IMR-90 (cell line): Measurements from ENCODE around the gene PSMC3. TPM values are rescaled to one million over a fixed set of nuclear protein-coding genes. Genes with fewer than 3 reads are reported as not detected.

Experiments used
- ATAC-seq: fragments of 200-7000 bp; cut with Tn5 transposase; 2 replicates; pipeline ENCODE4 v1.9.1; 2020; ENCODE audit warnings: low read depth, mild to moderate bottlenecking, moderate library complexity
- BruUV-seq: library from RNA; stranded (reverse); fragments of 400-500 nt; replicated peaks from 2 replicates; lab custom pipeline; 2021; lab: Mats Ljungman, UMichigan
- CTCF ChIA-PET: fragments of 300-600 bp; formaldehyde crosslinking; extraction: SDS; loops from one replicate; lab custom pipeline; 2021; ENCODE audit warnings: antibody characterized with exemption; lab: Yijun Ruan, JAX
- POLR2A ChIA-PET: fragments of 300-600 bp; sonication (Branson Sonifier 250); formaldehyde crosslinking; loops from one replicate; lab custom pipeline; 2022; ENCODE audit warnings: antibody characterized with exemption; ENCODE audit not compliant: unreplicated experiment; lab: Charles Lee
- DNase-seq: peaks from one replicate; pipeline ENCODE4 v3.0.0; 2013
- H2AFZ ChIP-seq: replicated peaks from 2 replicates; pipeline ENCODE3; 2013; ENCODE audit warnings: low read length, mild to moderate bottlenecking; ENCODE audit not compliant: poor library complexity
- H2AK5ac ChIP-seq: 2 replicates; pipeline ENCODE4 v1.6.1; 2013; ENCODE audit warnings: low read depth, low read length, inconsistent platforms
- H2AK9ac ChIP-seq: replicated peaks from 2 replicates; pipeline ENCODE3; 2013; ENCODE audit warnings: mild to moderate bottlenecking, low read depth, low read length, moderate library complexity; ENCODE audit not compliant: poor library complexity
- H2BK120ac ChIP-seq: 2 replicates; pipeline ENCODE4 v1.6.1; 2013; ENCODE audit warnings: low read depth, low read length, inconsistent platforms
- H2BK15ac ChIP-seq: 3 replicates; pipeline ENCODE4 v1.6.1; 2013; ENCODE audit warnings: low read depth, low read length, inconsistent platforms
- H2BK20ac ChIP-seq: 2 replicates; pipeline ENCODE4 v1.6.1; 2013; ENCODE audit warnings: low read depth, mild to moderate bottlenecking, inconsistent platforms, low read length, moderate library complexity
- H2BK5ac ChIP-seq: 2 replicates; pipeline ENCODE4 v1.6.1; 2013; ENCODE audit warnings: mild to moderate bottlenecking, low read depth, low read length, inconsistent platforms; ENCODE audit not compliant: poor library complexity, severe bottlenecking
- H3K14ac ChIP-seq: replicated peaks from 2 replicates; pipeline ENCODE4 v1.6.1; 2013; ENCODE audit warnings: low read depth, low read length, inconsistent platforms
- H3K18ac ChIP-seq: 2 replicates; pipeline ENCODE4 v1.6.1; 2013; ENCODE audit warnings: low read depth, low read length, control low read depth
- H3K23ac ChIP-seq: 2 replicates; pipeline ENCODE4 v1.6.1; 2013; ENCODE audit warnings: low read depth, low read length, inconsistent platforms
- H3K27ac ChIP-seq: 2 replicates; pipeline ENCODE4 v1.5.1; 2013; ENCODE audit warnings: mild to moderate bottlenecking, control low read depth, low read length; ENCODE audit not compliant: insufficient read depth
- H3K27me3 ChIP-seq: 2 replicates; pipeline ENCODE4 v1.6.1; 2013; ENCODE audit warnings: low read length; ENCODE audit not compliant: control insufficient read depth, insufficient read depth
- H3K36me3 ChIP-seq: 2 replicates; pipeline ENCODE4 v1.6.1; 2013; ENCODE audit warnings: low read length, mixed read lengths; ENCODE audit not compliant: control insufficient read depth, insufficient read depth
- H3K4ac ChIP-seq: 2 replicates; pipeline ENCODE4 v1.6.1; 2013; ENCODE audit warnings: low read depth, low read length, inconsistent platforms
- H3K4me1 ChIP-seq: 2 replicates; pipeline ENCODE4 v1.6.1; 2013; ENCODE audit warnings: low read length, mixed read lengths; ENCODE audit not compliant: control insufficient read depth, insufficient read depth
- H3K4me2 ChIP-seq: 2 replicates; pipeline ENCODE4 v1.6.1; 2013; ENCODE audit warnings: low read depth, mild to moderate bottlenecking, control low read depth, low read length, moderate library complexity
- H3K4me3 ChIP-seq: 2 replicates; pipeline ENCODE4 v1.5.1; 2013; ENCODE audit warnings: low read depth, mild to moderate bottlenecking, control low read depth, low read length, moderate library complexity; ENCODE audit not compliant: insufficient read depth
- H3K56ac ChIP-seq: 2 replicates; pipeline ENCODE4 v1.6.1; 2013; ENCODE audit warnings: low read length, inconsistent platforms; ENCODE audit not compliant: insufficient read depth; ENCODE audit errors: extremely low read depth
- H3K79me1 ChIP-seq, 2 experiments: 2 replicates each; pipeline ENCODE4 v1.6.1; 2013; ENCODE audit warnings: low read length in 2 of 2, inconsistent platforms in 1 of 2, low read depth in 1 of 2
- H3K9ac ChIP-seq: 2 replicates; pipeline ENCODE4 v1.6.1; 2013; ENCODE audit warnings: low read depth, low read length, control low read depth
- H3K9me1 ChIP-seq: 2 replicates; pipeline ENCODE4 v1.6.1; 2013; ENCODE audit warnings: low read length, inconsistent platforms; ENCODE audit not compliant: insufficient read depth
- H3K9me3 ChIP-seq: 2 replicates; pipeline ENCODE4 v1.6.1; 2013; ENCODE audit warnings: low read length; ENCODE audit not compliant: control insufficient read depth, insufficient read depth
- H4K20me1 ChIP-seq: 2 replicates; pipeline ENCODE4 v1.6.1; 2013; ENCODE audit warnings: low read length, inconsistent platforms; ENCODE audit not compliant: insufficient read depth
- H4K5ac ChIP-seq: 2 replicates; pipeline ENCODE4 v1.6.1; 2013; ENCODE audit warnings: mild to moderate bottlenecking, low read depth, low read length, control low read depth
- H4K8ac ChIP-seq, 2 experiments: 2 replicates each; pipeline ENCODE4 v1.6.1; 2013; ENCODE audit warnings: low read depth in 2 of 2, low read length in 2 of 2, control low read depth in 1 of 2, inconsistent platforms in 1 of 2
- H4K91ac ChIP-seq: 2 replicates; pipeline ENCODE4 v1.6.1; 2013; ENCODE audit warnings: low read depth, low read length, inconsistent platforms; ENCODE audit not compliant: insufficient read depth
- MXI1 ChIP-seq: IDR thresholded peaks from 2 replicates; pipeline ENCODE4 v1.6.1; 2012; ENCODE audit warnings: low read depth, mild to moderate bottlenecking, low read length, moderate library complexity, borderline replicate concordance
- NFE2L2 ChIP-seq: fragments of 150-350 bp; IDR thresholded peaks from 2 replicates; pipeline ENCODE4 v1.6.1; 2016; ENCODE audit warnings: low read depth, mild to moderate bottlenecking, low read length
- POLR2A ChIP-seq: IDR thresholded peaks from 2 replicates; pipeline ENCODE4 v1.6.1; 2012; ENCODE audit warnings: mild to moderate bottlenecking, low read depth, low read length
- WGBS, 2 experiments: methylation state at CpG; one replicate each; pipeline versions ENCODE4 v1.1.5 to v1.1.7; 2013; ENCODE audit warnings: missing lambda C conversion rate in 2 of 2; ENCODE audit not compliant: insufficient read length in 1 of 2; ENCODE audit errors: extremely low coverage in 2 of 2; 5-methylcytosine and 5-hydroxymethylcytosine counted together
- dilution Hi-C: fragments of 300-500 bp; cut with HindIII; formaldehyde crosslinking; loops from one replicate; pipeline ENCODE4 v1.14.3; 2018; ENCODE audit warnings: low sequenced_read_pairs; ENCODE audit not compliant: unreplicated experiment
- in situ Hi-C: fragments of 300-500 bp; cut with MboI; formaldehyde crosslinking; loops from 3 replicates; pipeline ENCODE4 v1.14.3; 2019; ENCODE audit warnings: low sequenced_read_pairs, inconsistent platforms, mixed read lengths
- intact Hi-C: fragments of 100-400 bp; cut with micrococcal nuclease; formaldehyde crosslinking; loops from 2 replicates; pipeline ENCODE4 v1.10.0; 2022
- polyA plus RNA-seq, 3 experiments: library from polyadenylated mRNA; depleted of rRNA; stranded (reverse); fragments of >200 nt; gene quantifications; 2 replicates each; pipeline ENCODE4 v1.2.3, GENCODE V29; 2012; ENCODE audit warnings: low replicate concordance in 1 of 3
- total RNA-seq: library from RNA; depleted of rRNA; stranded (reverse); fragments of >200 nt; gene quantifications from 2 replicates; pipeline ENCODE4 v1.2.3, GENCODE V29; 2012
- TF ChIP-seq, protein P1 (sequence below): fragments of 150-350 bp; IDR thresholded peaks from 2 replicates; pipeline ENCODE4 v1.6.1; 2017; ENCODE audit warnings: mild to moderate bottlenecking, antibody characterized with exemption, low read length, low read depth

PSMC3 gene
- total and polyA plus RNA-seq, 2 of the 4 experiments (the other 2 are of a cell fraction) = 238 to 253 TPM

DNA sequence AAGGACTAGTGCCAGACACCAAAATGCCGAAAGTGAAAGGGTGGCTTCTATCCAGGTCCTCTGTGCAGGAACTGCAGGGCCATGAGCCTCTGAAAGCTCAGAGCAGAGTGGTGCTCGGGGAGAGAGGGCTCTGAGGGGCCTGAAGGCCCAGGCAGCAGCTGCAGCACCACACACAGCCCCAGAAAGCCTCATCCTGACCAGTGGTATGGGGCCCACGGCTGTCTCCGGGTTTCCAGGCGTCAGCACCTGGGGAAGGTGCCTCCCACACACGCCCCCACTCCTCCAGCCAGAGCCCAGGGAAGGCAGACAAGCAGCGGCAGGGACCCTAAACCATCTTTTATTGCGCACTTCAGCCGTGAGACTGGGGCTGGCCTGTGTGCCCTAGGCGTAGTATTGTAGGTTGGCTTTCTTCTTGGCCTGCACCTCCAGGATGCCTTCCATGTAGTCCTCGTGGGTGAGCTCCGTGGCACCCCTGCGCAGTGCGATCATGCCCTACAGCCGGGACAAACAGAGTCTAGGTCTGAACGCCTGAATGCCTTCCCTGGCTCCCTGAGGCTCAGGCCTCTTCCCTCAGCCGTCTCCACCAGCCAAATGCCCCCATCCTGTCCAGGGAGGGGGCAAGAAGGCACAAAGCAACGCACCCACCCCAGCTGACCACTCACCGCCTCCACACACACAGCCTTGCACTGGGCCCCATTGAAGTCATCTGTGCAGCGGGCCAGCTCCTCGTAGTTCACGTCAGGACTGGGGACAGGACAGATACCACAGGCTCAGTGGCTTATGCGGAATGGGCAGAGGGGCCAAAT is 7.6 kb downstream of the PSMC3 start:
- H2BK120ac ChIP-seq = no peak overlapping the region
- H3K56ac ChIP-seq = no peak overlapping the region
- H3K36me3 ChIP-seq = peaks cover 72% of the 10 kb centered on the region
- ATAC-seq = no peak
- in situ Hi-C loops = no loop called here
- POLR2A ChIA-PET = no interaction called here
- H3K4ac ChIP-seq = peak overlapping the region; percentile 30; the same call in 1 of the 2 replicates
- peaks cover 30 to 69% of the 10 kb centered on the region in 2 experiments; a peak in 3 of 4 replicates for H3K79me1 ChIP-seq
- peaks cover 7% of the 10 kb centered on the region; the same call in 1 of the 2 replicates for H4K20me1 ChIP-seq
- peak overlapping the region; percentile 14; the same call in 1 of the 2 replicates for H2AK5ac ChIP-seq
- H3K4me2 ChIP-seq = no peak overlapping the region
- H3K4me3 ChIP-seq = no peak overlapping the region
- H2BK15ac ChIP-seq = no peak overlapping the region; the same call in 2 of the 3 replicates
- peaks cover 6% of the 10 kb centered on the region; the same call in 1 of the 2 replicates for H3K9me1 ChIP-seq
- H3K18ac ChIP-seq = no peak overlapping the region
- DNase-seq = no peak
- H3K9me3 ChIP-seq = no peaks in the 10 kb centered on the region
- peak overlapping the region; percentile 30; the same call in 1 of the 2 replicates for H3K27ac ChIP-seq
- peak overlapping the region in 1 of 2 experiments; percentile 22; a peak in 3 of 4 replicates for H4K8ac ChIP-seq
- no TSS peak for BruUV-seq
- H4K91ac ChIP-seq = no peak overlapping the region
- no peak overlapping the region for H3K9ac ChIP-seq
- CTCF ChIA-PET = no interaction called here
- no peak overlapping the region for H2BK5ac ChIP-seq
- no peak overlapping the region for H3K14ac ChIP-seq
- peaks cover 35% of the 10 kb centered on the region for H3K4me1 ChIP-seq
- WGBS, 2 experiments = 92% methylated on average over 7 of the region's 23 CpGs; no CpG with 5 or more reads in 1 of the 2 experiments
- TF ChIP-seq, protein P1, sequence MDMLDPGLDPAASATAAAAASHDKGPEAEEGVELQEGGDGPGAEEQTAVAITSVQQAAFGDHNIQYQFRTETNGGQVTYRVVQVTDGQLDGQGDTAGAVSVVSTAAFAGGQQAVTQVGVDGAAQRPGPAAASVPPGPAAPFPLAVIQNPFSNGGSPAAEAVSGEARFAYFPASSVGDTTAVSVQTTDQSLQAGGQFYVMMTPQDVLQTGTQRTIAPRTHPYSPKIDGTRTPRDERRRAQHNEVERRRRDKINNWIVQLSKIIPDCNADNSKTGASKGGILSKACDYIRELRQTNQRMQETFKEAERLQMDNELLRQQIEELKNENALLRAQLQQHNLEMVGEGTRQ = no peak
- TF ChIP-seq POLR2A = 0 out of 2 replicates have a peak, but pooled peaks have one; percentile 8
- TF ChIP-seq MXI1 = no peak
- no peak for TF ChIP-seq NFE2L2
- H2AK9ac ChIP-seq = no peak overlapping the region
- 0 out of 2 replicates have a peak overlapping the region, but pooled peaks have one; percentile 19 for H4K5ac ChIP-seq
- H3K23ac ChIP-seq = no peak overlapping the region
- H2AFZ ChIP-seq = no peak overlapping the region
- no peaks in the 10 kb centered on the region for H3K27me3 ChIP-seq
- intact Hi-C loops = no loop called here
- H2BK20ac ChIP-seq = no peak overlapping the region
- dilution Hi-C loops = no loop called here
